HFF-Myc (cell line): ENCODE measurements around the gene SRRM4.

Experiments used
- DNase-seq: peaks from one replicate; pipeline ENCODE4 v3.0.0-alpha.2; 2011; ENCODE audit warnings: low read depth; ENCODE audit errors: extremely low read depth
- H3K4me3 ChIP-seq: replicated peaks from 2 replicates; pipeline ENCODE4 v1.5.1; 2011; ENCODE audit warnings: low read depth, mild to moderate bottlenecking, control low read depth, low read length
- TF ChIP-seq, protein P1 (sequence below): IDR thresholded peaks from 2 replicates; pipeline ENCODE4 v1.5.1; 2012; ENCODE audit warnings: mild to moderate bottlenecking, low read depth, low read length, control low read depth; ENCODE audit errors: missing control alignments

SRRM4 gene

DNA sequence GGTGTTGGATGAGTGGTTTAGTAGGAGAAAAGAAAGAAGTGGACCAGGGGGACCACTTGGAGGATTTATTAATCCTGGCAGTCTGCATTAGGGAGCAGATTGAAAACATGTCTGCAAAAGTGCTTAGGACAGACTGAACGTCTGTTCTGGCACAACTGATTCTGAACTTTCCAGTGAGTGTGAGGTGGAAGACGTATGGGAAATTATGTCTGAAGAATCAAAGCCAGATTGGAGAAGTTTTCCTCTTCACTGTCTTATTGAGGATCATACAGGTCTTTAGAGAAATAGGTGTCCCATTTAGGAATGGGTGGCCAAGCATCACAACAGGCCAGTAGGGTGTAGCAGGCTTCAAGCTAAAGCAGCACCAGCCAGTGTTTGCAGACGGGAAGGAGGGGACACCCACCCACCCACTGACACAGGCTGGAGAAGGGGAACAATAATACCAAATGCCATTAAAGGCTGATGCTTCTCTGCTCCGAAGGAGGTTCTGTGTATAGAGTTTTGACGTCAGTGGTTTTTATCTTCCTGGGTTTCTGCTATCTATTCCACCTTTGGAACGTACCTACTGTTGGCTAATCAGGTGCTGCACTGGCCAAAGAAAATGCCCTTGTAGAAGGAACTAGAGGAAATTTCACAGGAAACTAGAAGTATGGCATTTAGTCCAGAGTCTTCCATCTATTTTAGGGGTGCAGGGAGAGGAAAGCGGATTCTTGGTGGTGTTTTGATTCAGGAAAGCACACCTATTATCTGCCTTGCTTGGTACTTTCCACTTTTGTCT is 1.8 kb downstream of the SRRM4 start:
- no peak for DNase-seq

DNA sequence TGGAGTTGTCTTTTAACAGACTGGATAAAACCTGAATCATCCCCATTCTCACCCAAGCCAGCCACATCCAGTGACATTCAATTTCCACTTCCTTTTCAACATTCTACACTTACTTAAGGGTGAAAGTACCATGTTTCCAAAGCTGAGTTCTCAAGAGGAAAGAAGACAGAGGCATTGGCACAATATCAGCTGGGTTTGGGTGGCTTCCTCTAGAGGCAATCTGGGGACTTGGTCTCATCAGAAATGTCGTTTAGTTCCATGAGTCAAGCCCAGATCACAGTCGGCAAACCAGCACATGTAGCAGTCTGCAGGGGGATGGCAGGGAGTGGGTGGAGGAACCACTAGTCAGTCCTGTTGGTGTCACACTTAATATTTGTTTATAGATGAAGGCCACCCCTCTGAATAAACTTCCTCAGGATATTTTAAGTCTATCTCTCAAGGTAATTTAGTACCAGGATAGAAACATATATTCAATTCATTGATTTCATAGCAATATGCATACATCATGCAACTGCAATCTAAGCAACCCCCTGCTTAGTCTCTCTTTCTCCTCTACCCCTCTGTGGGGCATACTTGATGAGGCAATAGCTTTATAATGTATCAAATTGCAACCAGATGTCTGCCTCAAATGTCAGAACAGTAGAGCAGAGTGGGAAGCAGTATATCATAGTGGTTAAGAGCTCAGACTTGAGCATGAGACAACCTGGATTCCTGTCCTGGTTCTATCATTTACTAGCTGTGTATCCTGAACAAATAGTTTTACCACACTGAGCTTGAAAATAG is 3.0 kb downstream of the SRRM4 start:
- TF ChIP-seq, protein P1, sequence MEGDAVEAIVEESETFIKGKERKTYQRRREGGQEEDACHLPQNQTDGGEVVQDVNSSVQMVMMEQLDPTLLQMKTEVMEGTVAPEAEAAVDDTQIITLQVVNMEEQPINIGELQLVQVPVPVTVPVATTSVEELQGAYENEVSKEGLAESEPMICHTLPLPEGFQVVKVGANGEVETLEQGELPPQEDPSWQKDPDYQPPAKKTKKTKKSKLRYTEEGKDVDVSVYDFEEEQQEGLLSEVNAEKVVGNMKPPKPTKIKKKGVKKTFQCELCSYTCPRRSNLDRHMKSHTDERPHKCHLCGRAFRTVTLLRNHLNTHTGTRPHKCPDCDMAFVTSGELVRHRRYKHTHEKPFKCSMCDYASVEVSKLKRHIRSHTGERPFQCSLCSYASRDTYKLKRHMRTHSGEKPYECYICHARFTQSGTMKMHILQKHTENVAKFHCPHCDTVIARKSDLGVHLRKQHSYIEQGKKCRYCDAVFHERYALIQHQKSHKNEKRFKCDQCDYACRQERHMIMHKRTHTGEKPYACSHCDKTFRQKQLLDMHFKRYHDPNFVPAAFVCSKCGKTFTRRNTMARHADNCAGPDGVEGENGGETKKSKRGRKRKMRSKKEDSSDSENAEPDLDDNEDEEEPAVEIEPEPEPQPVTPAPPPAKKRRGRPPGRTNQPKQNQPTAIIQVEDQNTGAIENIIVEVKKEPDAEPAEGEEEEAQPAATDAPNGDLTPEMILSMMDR: no peak
- no peak for DNase-seq
- H3K4me3 ChIP-seq: no peak overlapping the region

More for the DNA sequence above, 1.8 kb downstream of the SRRM4 start:
- TF ChIP-seq, protein P1: no peak
- H3K4me3 ChIP-seq: no peak overlapping the region

DNA sequence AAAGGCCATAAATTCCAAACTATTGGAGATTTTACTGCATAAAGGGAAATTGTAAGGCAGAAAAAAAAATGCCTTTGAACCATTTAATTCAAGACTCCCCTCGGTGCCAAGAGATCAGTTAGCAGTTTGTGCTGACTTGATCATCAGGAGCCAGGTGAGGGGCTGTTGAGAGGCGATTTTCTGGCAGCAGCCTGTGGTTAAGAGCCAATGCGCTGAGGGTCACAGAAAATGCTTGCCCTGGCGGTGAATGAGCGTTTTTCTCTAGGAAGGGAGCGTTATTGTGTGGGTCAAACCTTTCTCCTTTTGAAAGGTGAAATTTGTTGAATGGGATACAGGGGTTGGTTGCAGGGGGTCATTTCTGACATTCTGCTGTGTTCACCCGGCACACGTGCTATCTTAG is 4.7 kb downstream of the SRRM4 start:
- TF ChIP-seq, protein P1: no peak
- no peak overlapping the region for H3K4me3 ChIP-seq
- no peak for DNase-seq

DNA sequence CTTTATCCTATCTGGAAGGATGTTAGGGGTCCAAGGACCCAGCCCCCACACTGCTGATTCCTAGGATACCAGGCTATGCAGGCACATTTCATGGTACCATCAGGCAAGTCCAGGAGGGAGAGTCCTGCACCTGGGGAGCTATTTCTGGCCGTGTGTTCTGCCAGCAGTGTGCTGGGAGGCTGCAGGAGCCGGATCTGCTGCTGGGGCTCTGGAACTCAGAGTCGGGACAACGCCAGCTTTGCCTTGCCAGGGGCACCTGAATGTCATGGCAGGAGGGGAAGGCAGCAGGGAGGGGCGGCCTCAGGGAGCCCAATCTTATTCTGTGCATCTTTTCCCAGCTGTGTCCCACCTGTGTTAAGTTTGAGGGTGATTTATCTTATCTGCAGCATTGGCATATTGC is 17.8 kb downstream of the SRRM4 start:
- TF ChIP-seq, protein P1: no peak
- no peak for DNase-seq
- no peak overlapping the region for H3K4me3 ChIP-seq

DNA sequence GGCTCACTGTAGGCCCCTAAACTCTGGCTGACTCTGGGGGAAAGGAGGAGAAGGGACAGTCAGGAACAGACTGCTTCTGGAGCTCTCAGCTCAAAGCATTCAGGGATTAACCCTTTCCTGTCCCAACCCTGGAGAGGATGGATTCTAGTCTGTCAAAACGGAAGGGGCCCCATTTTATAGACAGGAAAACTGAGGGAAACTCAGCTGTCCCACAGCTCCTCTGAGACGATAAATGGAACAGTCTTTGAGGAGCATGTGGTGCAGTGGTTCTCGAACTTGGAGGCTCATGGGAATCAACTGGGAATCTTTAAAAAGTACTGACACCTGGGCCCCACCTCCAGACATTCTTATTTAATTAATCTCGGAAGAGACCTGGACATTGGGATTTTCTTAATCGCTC is 23.7 kb downstream of the SRRM4 start:
- H3K4me3 ChIP-seq: no peak overlapping the region
- TF ChIP-seq, protein P1: no peak
- no peak for DNase-seq

DNA sequence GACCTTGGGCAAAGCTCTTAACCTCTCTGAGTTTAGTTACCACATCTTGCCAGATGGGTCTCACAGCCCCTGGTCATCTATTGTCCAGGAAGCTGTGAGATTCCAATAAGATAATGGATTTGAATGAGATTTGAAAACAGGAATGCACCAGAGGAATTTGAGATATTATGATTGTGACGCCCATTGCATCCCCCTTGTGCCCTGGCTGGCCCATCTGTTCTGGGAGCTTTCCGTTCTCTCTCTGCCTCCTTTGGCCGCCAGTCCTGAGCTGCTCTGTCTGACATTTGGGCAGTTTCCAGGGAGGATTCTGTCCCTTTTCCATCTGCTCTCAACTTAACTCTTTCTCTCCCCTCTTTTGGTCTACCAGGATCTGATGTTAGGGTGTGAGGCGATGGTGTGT is 24.6 kb downstream of the SRRM4 start:
- no peak for DNase-seq
- TF ChIP-seq, protein P1: no peak
- no peak overlapping the region for H3K4me3 ChIP-seq
